HepG2 (cell line): ENCODE results near the gene DIS3L2. TPM values are rescaled to one million over a fixed set of nuclear protein-coding genes. Genes with fewer than 3 reads are reported as not detected.

Experiments
- ATAC-seq: fragments of 200-7000 bp; cut with Tn5 transposase; 3 replicates; pipeline ENCODE4 v1.9.1; 2020; ENCODE audit warnings: mild to moderate bottlenecking, moderate library complexity
- BruUV-seq: library from RNA; stranded (reverse); fragments of 400-500 nt; replicated peaks from 2 replicates; lab custom pipeline; 2021; lab: Mats Ljungman, UMichigan
- CTCF ChIA-PET: fragments of 300-600 bp; formaldehyde crosslinking; extraction: SDS; loops from one replicate; lab custom pipeline; 2021; ENCODE audit warnings: low total read pairs, inconsistent platforms, low intra/inter-chr PET ratio; lab: Yijun Ruan, JAX
- POLR2A ChIA-PET: fragments of 350-600 bp; sonication (Branson Sonifier 250); formaldehyde crosslinking; loops from one replicate; lab custom pipeline; 2020; ENCODE audit warnings: antibody characterized with exemption, inconsistent platforms; lab: Yijun Ruan, JAX
- DNase-seq: peaks from one replicate; pipeline ENCODE4 v3.0.0-alpha.2; 2015; ENCODE audit warnings: low spot score
- FAIRE-seq: peaks from 3 replicates; lab custom pipeline; 2011; peaks lifted over from hg19 to GRCh38; lab: Jason Lieb, UNC
- H2AFZ ChIP-seq: one replicate; pipeline ENCODE4 v1.6.1; 2011; ENCODE audit warnings: low read length, inconsistent platforms
- H3K27ac ChIP-seq: fragments of 300-600 bp; 3 replicates; pipeline ENCODE4 v1.8.0; 2011; ENCODE audit warnings: mixed run types, mild to moderate bottlenecking, mixed read lengths, low read length, inconsistent platforms; ENCODE audit not compliant: insufficient read depth; ENCODE audit errors: extremely low read length
- H3K27me3 ChIP-seq, 2 experiments: fragments of 200-600 bp in 1 of 2; 2 replicates in 1 of 2; 3 replicates in 1 of 2; pipeline versions ENCODE4 v1.6.0 to v1.8.0; 2011; ENCODE audit warnings: low read length in 2 of 2, mild to moderate bottlenecking in 2 of 2, moderate library complexity in 2 of 2, inconsistent platforms in 1 of 2; ENCODE audit not compliant: insufficient read depth in 2 of 2, control insufficient read depth in 1 of 2
- H3K36me3 ChIP-seq, 2 experiments: fragments of 200-600 bp in 1 of 2; replicated peaks in 1 of 2; 2 replicates in 1 of 2; 3 replicates in 1 of 2; pipeline versions ENCODE4 v1.5.1 to v1.8.0; 2011; ENCODE audit warnings: low read length in 2 of 2, inconsistent platforms in 1 of 2; ENCODE audit not compliant: insufficient read depth in 2 of 2, control insufficient read depth in 1 of 2
- H3K4me1 ChIP-seq: 2 replicates; pipeline ENCODE4 v1.5.1; 2012; ENCODE audit warnings: low read length, inconsistent platforms; ENCODE audit not compliant: insufficient read depth
- H3K4me2 ChIP-seq: 2 replicates; pipeline ENCODE4 v1.6.0; 2011; ENCODE audit warnings: low read depth, low read length, inconsistent platforms
- H3K4me3 ChIP-seq, 3 experiments: fragments of 200-600 bp in 1 of 3; sonication (generic), shearing (Covaris generic) in 1 of 3; replicated peaks in 1 of 3; 2 replicates each; pipeline ENCODE4 v1.5.1; 2011 to 2016; ENCODE audit warnings: low read length in 3 of 3, inconsistent platforms in 2 of 3, low read depth in 2 of 3, mild to moderate bottlenecking in 2 of 3, control low read depth in 1 of 3, mixed read lengths in 1 of 3; ENCODE audit not compliant: insufficient read depth in 1 of 3
- H3K79me2 ChIP-seq: one replicate; pipeline ENCODE4 v1.6.1; 2011; ENCODE audit warnings: low read length, inconsistent platforms; ENCODE audit not compliant: insufficient read depth
- H3K9ac ChIP-seq: 2 replicates; pipeline ENCODE4 v1.6.0; 2011; ENCODE audit warnings: mild to moderate bottlenecking, low read depth, low read length, inconsistent platforms; ENCODE audit not compliant: insufficient read depth
- H3K9me3 ChIP-seq: 2 replicates; pipeline ENCODE4 v1.5.1; 2012; ENCODE audit warnings: mild to moderate bottlenecking, low read length
- H4K20me1 ChIP-seq: 2 replicates; pipeline ENCODE4 v1.6.0; 2011; ENCODE audit warnings: inconsistent platforms, mild to moderate bottlenecking, low read length, moderate library complexity; ENCODE audit not compliant: insufficient read depth
- FOXA3 ChIP-seq: IDR thresholded peaks from 2 replicates; pipeline ENCODE4 v1.6.1; 2016; ENCODE audit warnings: missing genetic modification reagents, missing compliant biosample characterization
- GZF1 ChIP-seq: sonication (generic); formaldehyde crosslinking; IDR thresholded peaks from 2 replicates; pipeline ENCODE4 v1.5.1; 2020; ENCODE audit warnings: mild to moderate bottlenecking, missing genetic modification reagents
- HES4 ChIP-seq: sonication (generic); formaldehyde crosslinking; IDR thresholded peaks from 2 replicates; pipeline ENCODE4 v1.9.0; 2021; ENCODE audit warnings: mild to moderate bottlenecking, missing genetic modification reagents, borderline replicate concordance
- HNRNPUL1 ChIP-seq: fragments of 200-400 bp; formaldehyde crosslinking; IDR thresholded peaks from 2 replicates; pipeline ENCODE4 v1.6.1; 2017; ENCODE audit warnings: low read depth, mild to moderate bottlenecking, low read length, moderate library complexity
- U2AF1 ChIP-seq: fragments of 200-400 bp; formaldehyde crosslinking; optimal IDR thresholded peaks from 2 replicates; pipeline ENCODE3; 2017; ENCODE audit warnings: mild to moderate bottlenecking, low read depth, low read length
- ZFAT ChIP-seq: sonication (generic); formaldehyde crosslinking; conservative IDR thresholded peaks from 2 replicates; pipeline ENCODE4 v1.8.1; 2023; ENCODE audit warnings: missing genetic modification reagents, inconsistent platforms
- ZNF572 ChIP-seq: sonication (generic); formaldehyde crosslinking; IDR thresholded peaks from 2 replicates; pipeline ENCODE4 v1.5.1; 2020; ENCODE audit warnings: mild to moderate bottlenecking, missing genetic modification reagents
- ZNF713 ChIP-seq: sonication (generic); formaldehyde crosslinking; IDR thresholded peaks from 2 replicates; pipeline ENCODE4 v1.4.0; 2020; ENCODE audit warnings: mild to moderate bottlenecking, missing genetic modification reagents
- WGBS: methylation state at CpG from one replicate; pipeline ENCODE4 v1.1.6; 2017; ENCODE audit warnings: low lambda C conversion rate; 5-methylcytosine and 5-hydroxymethylcytosine counted together
- in situ Hi-C: cut with HindIII; loops from 2 replicates; pipeline ENCODE4 v1.10.0; 2017; ENCODE audit warnings: low pct_unique_long_range_greater_than_20kb; ENCODE audit not compliant: extremely low pct_ligation_motif_present
- intact Hi-C: fragments of 100-400 bp; cut with micrococcal nuclease; formaldehyde crosslinking; loops from one replicate; pipeline ENCODE4 v1.10.0; 2022; ENCODE audit not compliant: unreplicated experiment
- polyA plus RNA-seq, 8 experiments: library from polyadenylated mRNA; depleted of rRNA in 3 of 8; stranded (reverse) in 7 of 8; unstranded in 1 of 8; fragments of >200 nt; fragmentation: Illumina TruSeq in 4 of 8; extraction: Trizol in 4 of 8; gene quantifications; 2 replicates each; pipeline versions ENCODE4 v1.2.1 to v1.2.3, GENCODE V29; 2011 to 2016; ENCODE audit warnings: low read depth in 4 of 8, missing spikeins in 1 of 8, mixed read lengths in 1 of 8; ENCODE audit not compliant: insufficient read depth in 1 of 8
- total RNA-seq, 5 experiments: library from RNA; depleted of rRNA; stranded (reverse); fragments of >200 nt; fragmentation: Illumina TruSeq; extraction: Trizol; gene quantifications; 2 replicates each; pipeline ENCODE4 v1.2.3, GENCODE V29; 2016; ENCODE audit warnings: low read depth in 1 of 5
- TF ChIP-seq, protein P1 (sequence below): sonication (generic); formaldehyde crosslinking; IDR thresholded peaks from 2 replicates; pipeline ENCODE4 v1.4.0; 2020; ENCODE audit warnings: missing genetic modification reagents
- TF ChIP-seq, protein P2 (sequence below): IDR thresholded peaks from 2 replicates; pipeline ENCODE4 v1.6.1; 2016; ENCODE audit warnings: low read depth, control low read depth
- TF ChIP-seq, protein P3 (sequence below): sonication (generic); formaldehyde crosslinking; IDR thresholded peaks from 2 replicates; pipeline ENCODE4 v1.8.0; 2022; ENCODE audit warnings: missing genetic modification reagents, mild to moderate bottlenecking, moderate library complexity, borderline replicate concordance

The DIS3L2 gene
- total and polyA plus RNA-seq, 2 of the 13 experiments (the other 11 are each of a cell fraction or from before 2014, with no cell fraction given): 7.0 to 23.9 TPM

DNA sequence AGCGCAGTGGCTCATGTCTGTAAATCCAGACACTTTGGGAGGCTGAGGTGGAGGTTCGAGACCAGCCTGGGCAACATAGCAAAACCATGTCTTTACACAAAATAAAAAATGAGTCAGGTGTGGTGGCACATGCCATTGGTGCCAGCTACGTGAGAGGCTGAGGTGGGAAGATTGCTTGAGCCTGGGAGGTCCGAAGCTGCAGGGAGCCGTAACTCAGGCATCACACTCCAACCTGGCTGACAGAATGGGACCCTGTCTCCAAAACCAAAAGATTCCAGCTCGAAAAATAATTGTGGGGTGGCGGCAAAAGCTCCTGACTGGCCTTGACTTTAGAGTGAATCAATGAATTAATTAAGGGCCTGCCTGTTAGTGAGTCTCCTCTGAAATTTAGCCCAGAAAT is 415.8 kb downstream of the DIS3L2 start:
- CTCF ChIA-PET: no interaction called here
- in situ Hi-C loops: no loop called here

More for the DNA sequence above, 415.8 kb downstream of the DIS3L2 start:
- POLR2A ChIA-PET: no interaction called here
- no peaks in the 10 kb centered on the region for H3K79me2 ChIP-seq
- WGBS: 31% methylated on average over 6 of the region's 7 CpGs
- H4K20me1 ChIP-seq: no peaks in the 10 kb centered on the region; the same call in 1 of the 2 replicates
- BruUV-seq: no TSS peak
- no peak overlapping the region for H2AFZ ChIP-seq
- no peak for DNase-seq
- no peak for FAIRE-seq
- H3K9ac ChIP-seq: no peak overlapping the region
- no peaks in the 10 kb centered on the region for H3K9me3 ChIP-seq
- H3K4me2 ChIP-seq: no peak overlapping the region
- intact Hi-C loops: no loop called here
- no peaks in the 10 kb centered on the region for H3K4me1 ChIP-seq
- H3K27me3 ChIP-seq: peaks cover 11 to 72% of the 10 kb centered on the region in 2 experiments
- ATAC-seq: no peak
- H3K27ac ChIP-seq: no peak overlapping the region
- H3K36me3 ChIP-seq: no peaks in the 10 kb centered on the region
- no peak for TF ChIP-seq ZNF713 (CRISPR knock-in tag)
- no peak for TF ChIP-seq HES4 (CRISPR knock-in tag)
- TF ChIP-seq FOXA3: no peak
- TF ChIP-seq, protein P1, sequence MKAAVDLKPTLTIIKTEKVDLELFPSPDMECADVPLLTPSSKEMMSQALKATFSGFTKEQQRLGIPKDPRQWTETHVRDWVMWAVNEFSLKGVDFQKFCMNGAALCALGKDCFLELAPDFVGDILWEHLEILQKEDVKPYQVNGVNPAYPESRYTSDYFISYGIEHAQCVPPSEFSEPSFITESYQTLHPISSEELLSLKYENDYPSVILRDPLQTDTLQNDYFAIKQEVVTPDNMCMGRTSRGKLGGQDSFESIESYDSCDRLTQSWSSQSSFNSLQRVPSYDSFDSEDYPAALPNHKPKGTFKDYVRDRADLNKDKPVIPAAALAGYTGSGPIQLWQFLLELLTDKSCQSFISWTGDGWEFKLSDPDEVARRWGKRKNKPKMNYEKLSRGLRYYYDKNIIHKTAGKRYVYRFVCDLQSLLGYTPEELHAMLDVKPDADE: no peak
- no peak for TF ChIP-seq GZF1 (CRISPR knock-in tag)
- TF ChIP-seq HNRNPUL1: no peak
- TF ChIP-seq, protein P2, sequence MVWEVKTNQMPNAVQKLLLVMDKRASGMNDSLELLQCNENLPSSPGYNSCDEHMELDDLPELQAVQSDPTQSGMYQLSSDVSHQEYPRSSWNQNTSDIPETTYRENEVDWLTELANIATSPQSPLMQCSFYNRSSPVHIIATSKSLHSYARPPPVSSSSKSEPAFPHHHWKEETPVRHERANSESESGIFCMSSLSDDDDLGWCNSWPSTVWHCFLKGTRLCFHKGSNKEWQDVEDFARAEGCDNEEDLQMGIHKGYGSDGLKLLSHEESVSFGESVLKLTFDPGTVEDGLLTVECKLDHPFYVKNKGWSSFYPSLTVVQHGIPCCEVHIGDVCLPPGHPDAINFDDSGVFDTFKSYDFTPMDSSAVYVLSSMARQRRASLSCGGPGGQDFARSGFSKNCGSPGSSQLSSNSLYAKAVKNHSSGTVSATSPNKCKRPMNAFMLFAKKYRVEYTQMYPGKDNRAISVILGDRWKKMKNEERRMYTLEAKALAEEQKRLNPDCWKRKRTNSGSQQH: no peak
- no peak for TF ChIP-seq ZNF572
- no peak for TF ChIP-seq ZFAT (CRISPR knock-in tag)
- TF ChIP-seq, protein P3, sequence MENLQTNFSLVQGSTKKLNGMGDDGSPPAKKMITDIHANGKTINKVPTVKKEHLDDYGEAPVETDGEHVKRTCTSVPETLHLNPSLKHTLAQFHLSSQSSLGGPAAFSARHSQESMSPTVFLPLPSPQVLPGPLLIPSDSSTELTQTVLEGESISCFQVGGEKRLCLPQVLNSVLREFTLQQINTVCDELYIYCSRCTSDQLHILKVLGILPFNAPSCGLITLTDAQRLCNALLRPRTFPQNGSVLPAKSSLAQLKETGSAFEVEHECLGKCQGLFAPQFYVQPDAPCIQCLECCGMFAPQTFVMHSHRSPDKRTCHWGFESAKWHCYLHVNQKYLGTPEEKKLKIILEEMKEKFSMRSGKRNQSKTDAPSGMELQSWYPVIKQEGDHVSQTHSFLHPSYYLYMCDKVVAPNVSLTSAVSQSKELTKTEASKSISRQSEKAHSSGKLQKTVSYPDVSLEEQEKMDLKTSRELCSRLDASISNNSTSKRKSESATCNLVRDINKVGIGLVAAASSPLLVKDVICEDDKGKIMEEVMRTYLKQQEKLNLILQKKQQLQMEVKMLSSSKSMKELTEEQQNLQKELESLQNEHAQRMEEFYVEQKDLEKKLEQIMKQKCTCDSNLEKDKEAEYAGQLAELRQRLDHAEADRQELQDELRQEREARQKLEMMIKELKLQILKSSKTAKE: no peak
- no peak for TF ChIP-seq U2AF1
- H3K4me3 ChIP-seq: no peak overlapping the region
